Activated CD8-positive, alpha-beta memory T cell treated with anti-CD3 and anti-CD28 coated beads for 24 hours (primary cell): ENCODE measurements around the gene HNRNPUL2.
A peak's percentile ranks its signal among the peaks of the same experiment; 100 is the strongest.
"Not testable (repeated sequence)": the region's sequence is repeated elsewhere in the genome, so short reads cannot be mapped to it uniquely, and the experiment has no call there.

Source experiments
- DNase-seq: peaks from one replicate; pipeline ENCODE4 v3.0.0-alpha.2; 2020

The HNRNPUL2 gene

GRCh38 chr11:62702246-62702645, 25.0 kb downstream of the HNRNPUL2 start:
- DNase-seq: no peak

GRCh38 chr11:62694455-62695167, 32.6 kb downstream of the HNRNPUL2 start:
- peak; percentile 89 for DNase-seq

- DNase-seq: not testable (repeated sequence)
Measured at GRCh38 chr11:62693624-62694023, 33.6 kb downstream of the HNRNPUL2 start.

- no peak for DNase-seq
Measured at GRCh38 chr11:62689421-62690183, 37.7 kb downstream of the HNRNPUL2 start, which contains the start of gene LRRN4CL. TSS of gene LRRN4CL (minus strand) at chr11:62689530. CDS start at chr11:62688508, 1,022 bp downstream.

GRCh38 chr11:62688491-62688890, 38.8 kb downstream of the HNRNPUL2 start:
- no peak for DNase-seq

- no peak for DNase-seq
Measured at GRCh38 chr11:62687508-62688396, 39.5 kb downstream of the HNRNPUL2 start.

GRCh38 chr11:62682518-62682917, 44.7 kb downstream of the HNRNPUL2 start:
- no peak for DNase-seq

GRCh38 chr11:62680825-62681240, 46.4 kb downstream of the HNRNPUL2 start:
- no peak for DNase-seq

- DNase-seq: peak; percentile 91
Measured at GRCh38 chr11:62678770-62679696, 48.2 kb downstream of the HNRNPUL2 start, which contains the start of gene UBXN1. TSS of gene UBXN1 (minus strand) at chr11:62679073. CDS start at chr11:62678923, 150 bp downstream.

GRCh38 chr11:62678433-62678769, 48.9 kb downstream of the HNRNPUL2 start:
- no peak for DNase-seq

- DNase-seq: no peak
Measured at GRCh38 chr11:62677714-62678113, 49.5 kb downstream of the HNRNPUL2 start.

GRCh38 chr11:62677156-62677555, 50.1 kb downstream of the HNRNPUL2 start:
- DNase-seq: no peak

GRCh38 chr11:62676698-62677097, 50.6 kb downstream of the HNRNPUL2 start:
- DNase-seq: no peak

GRCh38 chr11:62675415-62675814, 51.8 kb downstream of the HNRNPUL2 start:
- DNase-seq: not testable (repeated sequence)

GRCh38 chr11:62673196-62673525, 54.1 kb downstream of the HNRNPUL2 start:
- no peak for DNase-seq

GRCh38 chr11:62671608-62672389, 55.5 kb downstream of the HNRNPUL2 start, which contains the start of the genes LBHD1 and UQCC3:
TSS of gene LBHD1 (minus strand) at chr11:62672267. CDS start at chr11:62670031, 2,236 bp downstream.
TSS of gene UQCC3 (plus strand) at chr11:62671673. CDS start at chr11:62671746, 73 bp downstream.
- DNase-seq: peak; percentile 91

GRCh38 chr11:62671236-62671607, 56.0 kb downstream of the HNRNPUL2 start:
- no peak for DNase-seq

- no peak for DNase-seq
Measured at GRCh38 chr11:62669420-62670161, 57.7 kb downstream of the HNRNPUL2 start.

- no peak for DNase-seq
Measured at GRCh38 chr11:62667460-62667859, 59.8 kb downstream of the HNRNPUL2 start.

GRCh38 chr11:62666259-62666926, 60.9 kb downstream of the HNRNPUL2 start:
- peak; percentile 79 for DNase-seq
